NCI-H510A (cell line): ENCODE data around the gene PTGFRN.
"Not testable (repeated sequence)": the region's sequence is repeated elsewhere in the genome, so short reads cannot be mapped to it uniquely, and the experiment has no call there.

Source experiments
- DNase-seq: peaks from one replicate; lab custom pipeline; 2025; lab: John Stamatoyannopoulos, UW

PTGFRN gene

GRCh38 chr1:116916533-116917445 lies 7.1 kb downstream of the PTGFRN start:
- DNase-seq: no peak

- DNase-seq: no peak
Observed at GRCh38 chr1:116918714-116919357, 9.1 kb downstream of the PTGFRN start.

GRCh38 chr1:116919802-116920201 lies 10.1 kb downstream of the PTGFRN start:
- no peak for DNase-seq

GRCh38 chr1:116920211-116920610 lies 10.5 kb downstream of the PTGFRN start:
- DNase-seq: no peak

- DNase-seq: no peak
Observed at GRCh38 chr1:116921301-116921885, 11.7 kb downstream of the PTGFRN start.

GRCh38 chr1:116921937-116922336 lies 12.2 kb downstream of the PTGFRN start:
- no peak for DNase-seq

- no peak for DNase-seq
Observed at GRCh38 chr1:116923421-116923820, 13.7 kb downstream of the PTGFRN start.

GRCh38 chr1:116927049-116927798 lies 17.5 kb downstream of the PTGFRN start:
- no peak for DNase-seq

GRCh38 chr1:116929961-116930592 lies 20.4 kb downstream of the PTGFRN start:
- DNase-seq: no peak

GRCh38 chr1:116931016-116931918 lies 21.6 kb downstream of the PTGFRN start:
- DNase-seq: no peak

GRCh38 chr1:116933606-116934515 lies 24.1 kb downstream of the PTGFRN start:
- no peak for DNase-seq

- no peak for DNase-seq
Observed at GRCh38 chr1:116934586-116935207, 25.0 kb downstream of the PTGFRN start.

GRCh38 chr1:116938216-116938615 lies 28.5 kb downstream of the PTGFRN start:
- no peak for DNase-seq

GRCh38 chr1:116939780-116940543 lies 30.2 kb downstream of the PTGFRN start:
- DNase-seq: not testable (repeated sequence)

- no peak for DNase-seq
Observed at GRCh38 chr1:116940814-116941599, 31.3 kb downstream of the PTGFRN start.

GRCh38 chr1:116941670-116942069 lies 32.0 kb downstream of the PTGFRN start:
- no peak for DNase-seq

- DNase-seq: no peak
Observed at GRCh38 chr1:116942344-116942743, 32.6 kb downstream of the PTGFRN start.

GRCh38 chr1:116943438-116943837 lies 33.7 kb downstream of the PTGFRN start:
- DNase-seq: no peak
